Right lobe of liver (tissue), 4 donors: ENCODE data around the gene AKAP12.

Experiments
- POLR2A ChIP-seq: fragments of 450-650 bp; IDR thresholded peaks from one replicate; pipeline ENCODE4 v1.6.1; 2017; ENCODE audit warnings: antibody characterized with exemption, mild to moderate bottlenecking
- TF ChIP-seq, protein P1 (sequence below), 4 donors: fragments of 200-600 bp in 3 of 4; fragments of 450-650 bp in 1 of 4; IDR thresholded peaks; one replicate each; pipeline versions ENCODE4 v1.5.1 to v1.8.0; 2016 to 2022; ENCODE audit warnings: antibody characterized with exemption in 4 of 4, mild to moderate bottlenecking in 2 of 4
- donor health status: DM: no; HTN: no; CAD: no.
- donor health status: DM: no; HTN: no; CAD: no.
- donor health status: DM: no; HTN: yes; CAD: no.

DNA sequence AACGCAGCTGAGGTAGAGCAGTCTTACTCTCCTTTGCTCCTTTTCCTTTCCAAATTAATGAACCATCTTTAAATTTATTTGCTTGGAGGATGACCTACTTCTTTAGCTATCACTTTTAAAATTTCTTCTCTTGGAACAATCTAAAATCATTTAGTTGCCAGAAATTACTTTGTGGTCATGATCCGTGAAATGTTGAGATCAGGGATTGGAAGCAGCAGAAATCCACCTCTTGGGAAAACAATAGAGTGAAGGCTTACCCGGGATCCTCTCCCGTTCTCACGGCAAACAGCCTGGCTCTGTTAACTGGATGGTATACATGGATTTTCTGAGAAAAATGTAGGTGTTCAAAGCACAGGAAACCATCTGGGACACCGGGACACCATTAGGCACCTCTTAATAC, 7.7 kb downstream of the AKAP12 start:
- TF ChIP-seq, protein P1, sequence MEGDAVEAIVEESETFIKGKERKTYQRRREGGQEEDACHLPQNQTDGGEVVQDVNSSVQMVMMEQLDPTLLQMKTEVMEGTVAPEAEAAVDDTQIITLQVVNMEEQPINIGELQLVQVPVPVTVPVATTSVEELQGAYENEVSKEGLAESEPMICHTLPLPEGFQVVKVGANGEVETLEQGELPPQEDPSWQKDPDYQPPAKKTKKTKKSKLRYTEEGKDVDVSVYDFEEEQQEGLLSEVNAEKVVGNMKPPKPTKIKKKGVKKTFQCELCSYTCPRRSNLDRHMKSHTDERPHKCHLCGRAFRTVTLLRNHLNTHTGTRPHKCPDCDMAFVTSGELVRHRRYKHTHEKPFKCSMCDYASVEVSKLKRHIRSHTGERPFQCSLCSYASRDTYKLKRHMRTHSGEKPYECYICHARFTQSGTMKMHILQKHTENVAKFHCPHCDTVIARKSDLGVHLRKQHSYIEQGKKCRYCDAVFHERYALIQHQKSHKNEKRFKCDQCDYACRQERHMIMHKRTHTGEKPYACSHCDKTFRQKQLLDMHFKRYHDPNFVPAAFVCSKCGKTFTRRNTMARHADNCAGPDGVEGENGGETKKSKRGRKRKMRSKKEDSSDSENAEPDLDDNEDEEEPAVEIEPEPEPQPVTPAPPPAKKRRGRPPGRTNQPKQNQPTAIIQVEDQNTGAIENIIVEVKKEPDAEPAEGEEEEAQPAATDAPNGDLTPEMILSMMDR (IDR thresholded peaks at IDR 0.05) = no peak
- no peak for TF ChIP-seq POLR2A
